ENCODE results near the gene MAML2. TPM values are rescaled to one million over a fixed set of nuclear protein-coding genes. Genes with fewer than 3 reads are reported as not detected.

The MAML2 gene
- total and polyA plus RNA-seq, 4 donors: 0.56 to 2.1 (median 1.4) TPM

GRCh38 chr11:96013461-96014213 is 329.4 kb downstream of the MAML2 start:
- Histone ChIP-seq H3K9me3 (ENCODE audit: control insufficient read depth in 4 of 4, low read length in 3 of 4) (peaks cover 0 to 3% (median under 1%) of the 10 kb centered on the region in 4 donors), H3K9ac (ENCODE audit: low read depth in 1 of 2, low read length in 2 of 2) (no peak overlapping the region), H3K27ac (ENCODE audit: low read depth in 1 of 2, low read length in 2 of 2) (no peak overlapping the region), H3K36me3 (ENCODE audit: control insufficient read depth in 4 of 4, insufficient read depth in 3 of 4, low read depth in 1 of 4, low read length in 3 of 4) (no peaks in the 10 kb centered on the region), H3K4me3 (ENCODE audit: low read depth in 1 of 3, low read length in 3 of 3) (no peak overlapping the region), H3K27me3 (ENCODE audit: control insufficient read depth in 4 of 4, insufficient read depth in 4 of 4, low read length in 3 of 4) (peaks cover 0 to 2% (median 0%) of the 10 kb centered on the region in 4 donors), H3K4me1 (ENCODE audit: control insufficient read depth in 4 of 4, insufficient read depth in 4 of 4, low read length in 3 of 4) (peaks cover 0 to 3% (median 0%) of the 10 kb centered on the region in 4 donors)
- no peak for DNase-seq (ENCODE audit: low spot score)
- WGBS: 84% methylated on average over 17 of the region's 17 CpGs
- TF ChIP-seq HNF4A (conservative IDR thresholded peaks at IDR 0.05): no peak
- TF ChIP-seq NR2F2 (IDR thresholded peaks at IDR 0.05): no peak
- TF ChIP-seq ZBTB33 (IDR thresholded peaks at IDR 0.05): no peak
- no peak for TF ChIP-seq CTCF (IDR thresholded peaks at IDR 0.05; ENCODE audit: low read depth, low read length, missing input control)
- TF ChIP-seq RAD21 (IDR thresholded peaks at IDR 0.05): no peak
- TF ChIP-seq, protein P1, sequence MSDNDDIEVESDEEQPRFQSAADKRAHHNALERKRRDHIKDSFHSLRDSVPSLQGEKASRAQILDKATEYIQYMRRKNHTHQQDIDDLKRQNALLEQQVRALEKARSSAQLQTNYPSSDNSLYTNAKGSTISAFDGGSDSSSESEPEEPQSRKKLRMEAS (IDR thresholded peaks at IDR 0.05): no peak
- no peak for TF ChIP-seq GABPA (IDR thresholded peaks at IDR 0.05 in 1 of 2, conservative IDR thresholded peaks at IDR 0.05 in 1 of 2)
- TF ChIP-seq YY1 (IDR thresholded peaks at IDR 0.05): no peak
- TF ChIP-seq FOXA1 (IDR thresholded peaks at IDR 0.05): no peak
- no peak for TF ChIP-seq FOXA2 (IDR thresholded peaks at IDR 0.05)
- TF ChIP-seq, protein P2, sequence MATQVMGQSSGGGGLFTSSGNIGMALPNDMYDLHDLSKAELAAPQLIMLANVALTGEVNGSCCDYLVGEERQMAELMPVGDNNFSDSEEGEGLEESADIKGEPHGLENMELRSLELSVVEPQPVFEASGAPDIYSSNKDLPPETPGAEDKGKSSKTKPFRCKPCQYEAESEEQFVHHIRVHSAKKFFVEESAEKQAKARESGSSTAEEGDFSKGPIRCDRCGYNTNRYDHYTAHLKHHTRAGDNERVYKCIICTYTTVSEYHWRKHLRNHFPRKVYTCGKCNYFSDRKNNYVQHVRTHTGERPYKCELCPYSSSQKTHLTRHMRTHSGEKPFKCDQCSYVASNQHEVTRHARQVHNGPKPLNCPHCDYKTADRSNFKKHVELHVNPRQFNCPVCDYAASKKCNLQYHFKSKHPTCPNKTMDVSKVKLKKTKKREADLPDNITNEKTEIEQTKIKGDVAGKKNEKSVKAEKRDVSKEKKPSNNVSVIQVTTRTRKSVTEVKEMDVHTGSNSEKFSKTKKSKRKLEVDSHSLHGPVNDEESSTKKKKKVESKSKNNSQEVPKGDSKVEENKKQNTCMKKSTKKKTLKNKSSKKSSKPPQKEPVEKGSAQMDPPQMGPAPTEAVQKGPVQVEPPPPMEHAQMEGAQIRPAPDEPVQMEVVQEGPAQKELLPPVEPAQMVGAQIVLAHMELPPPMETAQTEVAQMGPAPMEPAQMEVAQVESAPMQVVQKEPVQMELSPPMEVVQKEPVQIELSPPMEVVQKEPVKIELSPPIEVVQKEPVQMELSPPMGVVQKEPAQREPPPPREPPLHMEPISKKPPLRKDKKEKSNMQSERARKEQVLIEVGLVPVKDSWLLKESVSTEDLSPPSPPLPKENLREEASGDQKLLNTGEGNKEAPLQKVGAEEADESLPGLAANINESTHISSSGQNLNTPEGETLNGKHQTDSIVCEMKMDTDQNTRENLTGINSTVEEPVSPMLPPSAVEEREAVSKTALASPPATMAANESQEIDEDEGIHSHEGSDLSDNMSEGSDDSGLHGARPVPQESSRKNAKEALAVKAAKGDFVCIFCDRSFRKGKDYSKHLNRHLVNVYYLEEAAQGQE (IDR thresholded peaks at IDR 0.05): no peak
- TF ChIP-seq JUND (IDR thresholded peaks at IDR 0.05): no peak
- no peak for TF ChIP-seq RXRA (IDR thresholded peaks at IDR 0.05)
- TF ChIP-seq HNF4G (IDR thresholded peaks at IDR 0.05): no peak
- no peak for TF ChIP-seq TAF1 (conservative IDR thresholded peaks at IDR 0.05)
- no peak for TF ChIP-seq EGR1 (IDR thresholded peaks at IDR 0.05; ENCODE audit: low read depth in 2 of 2)
- no peak for TF ChIP-seq SP1 (IDR thresholded peaks at IDR 0.05)
- no peak for TF ChIP-seq ATF3 (IDR thresholded peaks at IDR 0.05)

Data from liver (tissue), 9 donors.